Measurements from ENCODE around the gene P3R3URF. TPM values are rescaled to one million over a fixed set of nuclear protein-coding genes. Genes with fewer than 3 reads are reported as not detected.
A peak's percentile ranks its signal among the peaks of the same experiment; 100 is the strongest.

Gene P3R3URF
- total and polyA plus RNA-seq, 9 donors = not detected

- TF ChIP-seq EP300 (IDR thresholded peaks at IDR 0.05) = no peak
- no peak for TF ChIP-seq CTCF (IDR thresholded peaks at IDR 0.05)
- no peak for TF ChIP-seq POLR2A (IDR thresholded peaks at IDR 0.05)
- peaks cover 3% of the 10 kb centered on the region for H3K4me1 ChIP-seq (ENCODE audit: insufficient read depth)
- H3K9me3 ChIP-seq = no peaks in the 10 kb centered on the region
- intact Hi-C loops (cut with DNase I) = loop anchor here in 1 of 4 donors (10.0 kb wide), 1 partner anchor 302 kb away; no protein-coding TSS in a partner anchor
- H3K36me3 ChIP-seq = no peaks in the 10 kb centered on the region
- H3K4me3 ChIP-seq = no peak overlapping the region
- no peaks in the 10 kb centered on the region for H3K27me3 ChIP-seq
- DNase-seq = no peak
- 87 to 91% (median 87%) methylated on average over 8 of the region's 8 CpGs for WGBS, 3 donors
- H3K27ac ChIP-seq = no peak overlapping the region
Measured at GRCh38 chr1:46187106-46187869, 11.0 kb upstream of the P3R3URF start.

- no peak overlapping the region for H3K4me3 ChIP-seq
- TF ChIP-seq EP300 (IDR thresholded peaks at IDR 0.05) = no peak
- TF ChIP-seq CTCF (IDR thresholded peaks at IDR 0.05) = no peak
- WGBS, 3 donors = 79 to 89% (median 79%) methylated on average over 2 of the region's 2 CpGs
- peaks cover 3% of the 10 kb centered on the region for H3K4me1 ChIP-seq (ENCODE audit: insufficient read depth)
- H3K9me3 ChIP-seq = no peaks in the 10 kb centered on the region
- DNase-seq = no peak
- H3K27me3 ChIP-seq = no peaks in the 10 kb centered on the region
- no peak overlapping the region for H3K27ac ChIP-seq
- no peaks in the 10 kb centered on the region for H3K36me3 ChIP-seq
- intact Hi-C loops (cut with DNase I) = loop anchor here in 1 of 4 donors (10.0 kb wide), 1 partner anchor 301 kb away; no protein-coding TSS in a partner anchor
Measured at GRCh38 chr1:46186076-46186475, 9.8 kb upstream of the P3R3URF start.

- Histone ChIP-seq H3K27ac (no peak overlapping the region), H3K27me3 (no peaks in the 10 kb centered on the region), H3K36me3 (no peaks in the 10 kb centered on the region), H3K4me3 (no peak overlapping the region), H3K9me3 (no peaks in the 10 kb centered on the region), H3K4me1 (ENCODE audit: insufficient read depth) (peaks cover 3% of the 10 kb centered on the region)
- no peak for DNase-seq
- intact Hi-C loops (cut with DNase I) = loop anchor here in 2 of 4 donors (5.0 to 10.0 kb wide), 2 partner anchors 148 to 300 kb away; no protein-coding TSS in a partner anchor
- 70 to 71% (median 70%) methylated on average over 7 of the region's 7 CpGs for WGBS, 3 donors
- TF ChIP-seq CTCF (IDR thresholded peaks at IDR 0.05) = no peak
- no peak for TF ChIP-seq POLR2A (IDR thresholded peaks at IDR 0.05)
- no peak for TF ChIP-seq EP300 (IDR thresholded peaks at IDR 0.05)
Measured at GRCh38 chr1:46184920-46185658, 8.8 kb upstream of the P3R3URF start.

- Histone ChIP-seq H3K4me3 (no peak overlapping the region), H3K9me3 (no peaks in the 10 kb centered on the region), H3K36me3 (no peaks in the 10 kb centered on the region), H3K27ac (peak overlapping the region in 1 of 2 donors; percentile 48), H3K4me1 (ENCODE audit: insufficient read depth) (peaks cover 3% of the 10 kb centered on the region), H3K27me3 (no peaks in the 10 kb centered on the region)
- whole genome bisulfite sequencing, 3 donors = 77 to 87% (median 80%) methylated on average over 12 of the region's 12 CpGs
- intact Hi-C loops (cut with DNase I) = loop anchor here in 2 of 4 donors (5.0 to 10.0 kb wide), 2 partner anchors 147 to 299 kb away; no protein-coding TSS in a partner anchor
- TF ChIP-seq CTCF (IDR thresholded peaks at IDR 0.05) = no peak
- no peak for TF ChIP-seq EP300 (IDR thresholded peaks at IDR 0.05)
- no peak for TF ChIP-seq POLR2A (IDR thresholded peaks at IDR 0.05)
- DNase-seq = no peak
Measured at GRCh38 chr1:46183926-46184557, 7.8 kb upstream of the P3R3URF start.

Data from ovary (tissue), 9 donors.